HG02884 (cell line): ENCODE measurements around the gene KRTAP4-8.
"Not testable (repeated sequence)": the region's sequence is repeated elsewhere in the genome, so short reads cannot be mapped to it uniquely, and the experiment has no call there.

ENCODE experiments used
- ATAC-seq: cut with Tn5 transposase; IDR thresholded peaks from one replicate; pipeline ENCODE4 v1.9.1; 2021; ENCODE audit warnings: mild to moderate bottlenecking, moderate library complexity; ENCODE audit not compliant: unreplicated experiment

Gene KRTAP4-8

GRCh38 chr17:41098042-41098441 is at the start of gene KRTAP4-8:
TSS of gene KRTAP4-8 (minus strand) at chr17:41098142. CDS start at chr17:41098084, 58 bp downstream.
- no peak for ATAC-seq

- no peak for ATAC-seq
Measured at GRCh38 chr17:41145261-41145660, 47.3 kb upstream of the KRTAP4-8 start.

- no peak for ATAC-seq
Measured at GRCh38 chr17:41144846-41145245, 46.9 kb upstream of the KRTAP4-8 start.

GRCh38 chr17:41141361-41141760 is 43.4 kb upstream of the KRTAP4-8 start:
- no peak for ATAC-seq

DNA sequence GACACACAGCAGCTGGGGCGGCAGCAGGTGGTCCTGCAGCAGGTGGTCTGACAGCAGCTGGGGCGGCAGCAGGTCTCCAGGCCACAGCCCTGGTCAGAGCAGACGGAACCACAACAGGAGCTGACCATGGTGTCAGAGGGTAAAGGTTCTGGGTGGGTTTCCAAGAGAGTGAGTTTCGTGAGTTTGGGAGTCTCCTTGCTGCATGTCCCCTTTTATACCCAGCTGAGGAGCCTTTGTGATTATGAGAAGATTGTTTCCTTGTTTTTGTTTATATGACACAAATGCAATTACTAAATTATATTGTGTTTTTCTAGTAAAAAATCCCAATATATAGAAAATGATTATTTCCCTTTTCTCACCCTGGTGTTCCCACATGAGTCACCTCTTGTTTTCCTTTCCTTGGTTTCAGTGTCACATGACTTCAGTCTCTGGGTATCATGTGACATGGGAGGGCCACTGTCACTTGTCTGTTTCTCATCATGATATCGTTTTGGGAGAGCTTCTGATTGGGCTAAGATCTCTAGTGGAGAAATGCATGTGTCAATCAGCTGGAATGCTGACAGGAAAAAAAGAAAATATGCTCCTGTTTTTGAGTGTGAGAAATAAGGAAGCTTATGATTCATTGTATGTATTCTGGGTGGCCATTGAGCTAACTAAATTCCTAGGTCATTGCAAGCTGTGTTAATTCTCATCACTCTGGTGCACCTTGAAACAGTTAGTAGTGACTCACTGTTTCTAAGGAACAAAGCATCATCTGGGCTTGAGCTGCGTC is 42.6 kb upstream of the KRTAP4-8 start, which contains the start of gene KRTAP4-6:
Gene KRTAP4-6 (minus strand): TSS at position 185 of the 772 bp plus-strand sequence. CDS start 57 bp downstream, at position 128.
- ATAC-seq, result no peak

GRCh38 chr17:41139865-41140264 is 41.9 kb upstream of the KRTAP4-8 start:
- ATAC-seq, result not testable (repeated sequence)

DNA sequence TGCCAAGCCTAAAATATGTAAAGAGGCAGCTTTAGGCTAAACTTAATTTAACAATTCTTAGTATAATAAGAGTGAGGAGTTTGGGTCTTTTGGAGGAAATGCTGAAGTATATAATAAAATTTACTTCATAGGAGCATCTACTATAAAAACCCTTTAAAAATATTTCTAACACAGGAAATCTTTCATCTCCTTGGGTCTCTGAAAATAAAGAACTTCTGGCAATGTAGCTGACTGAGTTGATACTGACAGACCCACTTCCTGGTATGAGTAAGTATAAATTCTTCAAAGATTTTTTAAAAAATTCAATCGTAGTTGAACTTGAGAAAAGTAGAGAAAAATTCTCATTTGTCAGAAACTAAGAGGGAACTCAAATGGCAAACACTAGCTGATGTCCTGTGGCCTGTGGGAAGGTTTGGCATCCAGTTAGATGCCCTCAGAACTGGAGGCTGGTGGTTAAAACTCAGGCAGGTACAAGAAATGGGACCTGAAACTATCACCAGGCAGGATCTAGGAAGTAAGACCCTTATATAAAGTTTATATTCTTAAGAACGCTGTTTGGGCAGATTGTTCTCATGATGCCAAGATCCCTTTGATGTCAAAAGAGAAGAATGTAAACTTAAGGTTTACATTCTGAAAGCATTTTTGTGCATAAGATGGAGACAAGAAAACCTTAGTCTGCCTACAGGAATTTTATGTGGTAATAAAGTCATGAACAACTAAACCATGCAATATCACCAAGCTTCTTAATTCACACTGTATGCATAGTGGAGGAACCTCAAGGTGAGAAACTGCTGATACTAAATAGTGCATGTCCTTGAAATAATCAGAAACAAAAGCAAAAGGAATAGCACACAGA is 36.2 kb upstream of the KRTAP4-8 start:
- no peak for ATAC-seq

- ATAC-seq, result no peak
Measured at GRCh38 chr17:41131979-41132378, 34.0 kb upstream of the KRTAP4-8 start.

GRCh38 chr17:41127371-41127770 is 29.4 kb upstream of the KRTAP4-8 start:
- ATAC-seq, result no peak

DNA sequence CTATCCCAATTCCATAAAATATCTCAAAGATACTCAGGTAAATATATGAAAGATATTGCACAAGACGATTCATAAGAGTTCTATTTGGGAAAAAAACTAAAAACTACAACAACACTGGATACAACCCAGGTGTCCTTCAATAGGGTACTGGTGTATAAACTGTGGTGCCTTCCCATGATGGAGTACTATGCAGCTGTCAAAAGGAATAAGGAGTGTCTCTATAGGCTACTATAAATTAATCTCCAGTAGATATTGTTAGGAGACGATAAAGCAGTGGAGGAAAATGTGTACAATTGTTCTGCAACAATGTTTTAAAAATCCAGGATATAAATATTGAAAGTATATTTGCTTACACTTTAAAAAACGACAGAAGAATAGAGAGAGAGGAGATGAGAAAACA is 28.5 kb upstream of the KRTAP4-8 start:
- no peak for ATAC-seq

- ATAC-seq, result no peak
Measured at GRCh38 chr17:41125064-41125463, 27.1 kb upstream of the KRTAP4-8 start.

DNA sequence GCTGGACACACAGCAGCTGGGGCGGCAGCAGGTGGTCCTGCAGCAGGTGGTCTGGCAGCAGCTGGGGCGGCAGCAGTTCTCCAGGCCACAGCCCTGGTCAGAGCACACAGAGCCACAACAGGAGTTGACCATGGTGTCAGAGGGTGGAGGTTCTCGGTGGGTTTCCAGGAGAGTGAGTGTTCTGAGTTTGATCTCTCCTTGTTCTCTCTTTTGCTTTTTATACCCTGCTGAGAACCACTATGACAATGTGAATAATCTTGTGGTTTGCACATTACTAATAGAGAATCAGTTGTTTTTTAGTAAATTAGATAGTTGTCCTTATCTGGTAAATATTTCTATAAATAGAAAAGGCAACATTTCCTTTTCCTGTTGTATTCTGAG is 26.0 kb upstream of the KRTAP4-8 start, which contains the start of gene KRTAP4-12:
Gene KRTAP4-12 (minus strand): TSS at position 192 of the 381 bp plus-strand sequence. CDS start 60 bp downstream, at position 132.
- ATAC-seq, result not testable (repeated sequence)

GRCh38 chr17:41123292-41123990 is 25.5 kb upstream of the KRTAP4-8 start:
- not testable (repeated sequence) for ATAC-seq

DNA sequence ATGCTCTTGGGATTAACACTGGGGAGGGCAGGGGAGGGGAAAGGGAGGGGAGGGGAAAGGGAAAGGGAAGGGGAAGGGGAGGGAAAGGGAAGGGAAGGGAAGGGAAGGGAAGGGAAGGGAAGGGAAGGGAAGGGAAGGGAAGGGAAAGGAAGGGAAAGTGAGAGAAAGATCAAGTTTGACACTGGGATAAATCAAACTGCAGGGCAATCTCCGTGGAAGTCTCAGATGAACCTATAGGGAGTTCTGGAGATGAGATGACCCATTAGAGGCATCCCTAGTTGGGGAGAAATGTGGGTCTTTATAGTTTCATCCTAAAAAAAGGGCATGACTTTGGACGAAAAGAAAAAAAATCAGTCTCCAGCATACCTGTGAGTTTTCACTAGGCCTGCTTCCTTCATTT is 23.8 kb upstream of the KRTAP4-8 start:
- ATAC-seq, result no peak

DNA sequence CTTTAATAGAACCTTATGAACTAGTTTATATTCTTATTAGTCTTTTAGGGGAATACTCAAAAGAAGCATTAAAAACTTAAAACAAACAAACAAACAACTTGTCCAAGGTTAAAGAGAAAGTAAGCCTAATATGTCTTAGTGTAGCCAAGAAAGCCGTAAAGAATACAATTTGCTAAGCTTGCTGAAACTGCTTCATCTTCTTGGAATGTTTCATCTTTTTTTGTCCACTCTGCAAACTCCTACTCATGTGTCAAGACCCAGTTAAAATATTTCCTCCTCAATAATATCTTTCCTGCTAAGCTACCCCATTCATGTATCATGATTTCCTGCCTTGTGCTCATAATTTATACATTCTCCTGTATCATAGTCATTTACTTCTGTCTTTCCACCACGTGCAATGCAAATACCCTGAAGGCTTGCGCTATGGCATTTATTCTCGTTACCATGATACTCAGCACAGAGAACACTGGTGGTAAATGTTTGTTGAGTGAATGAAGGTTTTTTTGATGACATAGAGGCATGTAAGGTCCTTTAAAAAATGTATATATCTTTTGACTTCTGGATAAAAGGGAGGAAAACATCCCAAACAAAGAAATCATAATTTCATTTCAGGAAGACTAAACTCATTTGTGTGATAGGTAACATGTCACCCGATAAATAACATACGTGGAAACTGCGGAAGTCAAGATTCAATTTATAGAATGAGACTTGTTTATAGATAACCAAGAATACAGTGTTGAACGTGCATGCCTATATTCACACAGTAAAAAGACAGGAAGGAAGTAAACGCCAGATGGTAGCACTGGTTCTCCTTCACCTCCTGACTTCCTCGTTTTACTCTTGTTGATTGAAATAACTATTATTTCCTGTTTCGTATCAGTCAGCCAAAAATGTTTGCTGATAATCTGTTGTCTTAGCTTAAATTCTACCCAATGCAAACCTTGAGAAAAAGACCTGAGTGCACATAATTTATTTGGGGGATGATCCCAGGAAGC is 22.1 kb upstream of the KRTAP4-8 start:
- ATAC-seq, result not testable (repeated sequence)

DNA sequence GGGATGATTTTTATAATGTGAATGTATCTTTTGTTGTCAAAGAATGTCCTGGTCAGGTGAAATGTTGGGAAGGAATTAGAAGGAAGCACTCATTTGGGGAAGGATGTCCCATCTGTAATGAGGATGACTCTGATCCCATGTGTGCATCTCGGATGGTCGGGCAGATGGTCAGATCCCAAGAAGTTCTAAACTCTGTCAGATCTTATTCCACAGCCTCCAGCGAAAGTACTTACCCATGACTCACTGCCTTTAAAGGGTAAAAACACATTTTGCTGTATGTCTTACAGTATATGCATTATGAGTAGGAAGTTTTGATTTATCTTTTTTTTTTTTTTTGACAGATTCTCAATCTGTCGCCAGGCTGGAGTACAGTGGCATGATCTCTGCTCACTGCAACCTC is 20.8 kb upstream of the KRTAP4-8 start:
- ATAC-seq, result no peak

GRCh38 chr17:41117846-41118386 is 20.0 kb upstream of the KRTAP4-8 start, which contains the start of gene KRTAP4-11:
TSS of gene KRTAP4-11 (minus strand) at chr17:41118373. CDS start at chr17:41118315, 58 bp downstream.
- not testable (repeated sequence) for ATAC-seq

DNA sequence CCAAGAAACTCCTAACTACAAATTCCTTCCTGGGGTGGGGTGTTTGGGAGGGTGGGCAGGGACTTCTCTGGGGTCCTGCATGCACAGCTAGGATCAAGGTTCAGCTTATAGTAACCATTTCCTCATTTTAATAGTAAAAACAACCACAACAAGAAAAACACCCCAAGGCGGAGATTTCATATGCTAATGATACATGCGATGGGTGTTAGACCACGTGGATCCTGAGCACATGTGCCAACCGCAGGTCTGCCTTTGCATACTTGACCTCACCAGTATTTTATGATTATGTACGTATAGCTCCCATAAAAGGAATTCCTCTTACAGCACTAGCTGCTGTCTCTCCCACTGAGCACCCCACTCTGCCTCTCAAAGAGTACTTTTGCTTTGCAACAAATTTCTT is 18.4 kb upstream of the KRTAP4-8 start:
- ATAC-seq, result no peak

DNA sequence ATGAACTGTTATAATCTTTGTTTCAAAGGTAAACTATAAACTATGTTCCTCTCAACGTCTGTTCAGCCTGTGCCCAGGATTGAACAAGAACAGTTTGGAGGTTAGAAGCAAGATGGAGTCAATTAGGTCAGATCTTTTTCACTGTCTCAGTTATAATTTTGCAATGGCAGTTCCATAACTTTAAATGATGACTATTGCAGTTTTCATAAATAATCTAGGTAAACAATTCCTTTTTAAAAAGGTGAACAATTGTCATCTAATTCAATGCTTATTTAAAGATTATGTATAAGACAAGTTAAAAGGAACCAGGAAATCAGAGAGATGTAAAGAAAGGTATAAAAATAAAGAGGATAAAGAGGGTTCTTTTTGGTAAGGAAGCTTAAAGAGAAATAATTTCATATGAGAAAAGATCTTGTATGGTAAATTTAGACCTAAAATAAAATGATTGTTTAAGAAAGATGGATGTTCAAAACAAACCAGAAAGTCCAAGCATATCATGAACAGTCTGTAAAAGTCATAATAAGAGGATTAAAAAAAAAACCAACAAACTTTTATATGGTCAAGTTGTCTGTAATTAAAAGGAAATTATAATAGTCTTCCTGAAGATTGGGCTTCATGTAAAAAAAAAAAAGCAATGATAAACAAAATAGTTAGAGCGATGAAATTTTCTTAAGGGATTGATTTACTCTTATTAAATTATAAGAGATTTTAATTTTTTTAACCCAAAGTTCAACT is 13.4 kb upstream of the KRTAP4-8 start:
- ATAC-seq, result no peak
